Coronary artery (tissue), 2 donors: ENCODE results near the gene MST1R.
"Not testable (repeated sequence)": the region's sequence is repeated elsewhere in the genome, so short reads cannot be mapped to it uniquely, and the experiment has no call there.

Experiments
- DNase-seq: peaks from one replicate; pipeline ENCODE4 v3.0.0-alpha.2; 2017; ENCODE audit warnings: low spot score
- H3K27ac ChIP-seq, 2 donors: fragments of 200-600 bp; sonication (generic); one replicate each; pipeline ENCODE4 v1.5.1; 2016 to 2019
- H3K4me3 ChIP-seq: fragments of 200-600 bp; sonication (generic); 2 replicates; pipeline ENCODE4 v1.5.1; 2016; ENCODE audit warnings: mild to moderate bottlenecking, moderate library complexity
- TF ChIP-seq, protein P1 (sequence below): fragments of 200-600 bp; sonication (generic); IDR thresholded peaks from one replicate; pipeline ENCODE4 v1.5.1; 2019; ENCODE audit warnings: antibody characterized with exemption

MST1R gene

DNA sequence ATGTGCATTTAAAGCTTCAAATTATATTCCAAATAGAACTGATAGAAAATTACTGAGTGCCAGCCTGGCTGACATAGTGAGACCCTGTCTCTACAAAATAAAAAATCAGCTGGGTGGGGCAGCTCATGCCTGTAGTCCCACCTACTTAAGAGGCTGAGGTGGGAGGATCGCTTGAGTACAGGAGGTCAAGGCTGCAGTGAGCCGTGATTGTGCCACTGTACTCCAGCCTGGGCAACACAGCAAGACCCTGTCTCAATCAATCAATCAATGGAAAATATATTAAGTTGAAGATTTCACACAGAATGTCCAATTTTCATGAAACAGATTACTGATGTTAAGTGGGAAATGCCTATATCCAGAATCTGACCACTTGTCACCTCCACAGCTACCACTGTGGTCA, 21.8 kb upstream of the MST1R start:
- Histone ChIP-seq H3K4me3 (no peak overlapping the region), H3K27ac (no peak overlapping the region)
- no peak for DNase-seq
- TF ChIP-seq, protein P1, sequence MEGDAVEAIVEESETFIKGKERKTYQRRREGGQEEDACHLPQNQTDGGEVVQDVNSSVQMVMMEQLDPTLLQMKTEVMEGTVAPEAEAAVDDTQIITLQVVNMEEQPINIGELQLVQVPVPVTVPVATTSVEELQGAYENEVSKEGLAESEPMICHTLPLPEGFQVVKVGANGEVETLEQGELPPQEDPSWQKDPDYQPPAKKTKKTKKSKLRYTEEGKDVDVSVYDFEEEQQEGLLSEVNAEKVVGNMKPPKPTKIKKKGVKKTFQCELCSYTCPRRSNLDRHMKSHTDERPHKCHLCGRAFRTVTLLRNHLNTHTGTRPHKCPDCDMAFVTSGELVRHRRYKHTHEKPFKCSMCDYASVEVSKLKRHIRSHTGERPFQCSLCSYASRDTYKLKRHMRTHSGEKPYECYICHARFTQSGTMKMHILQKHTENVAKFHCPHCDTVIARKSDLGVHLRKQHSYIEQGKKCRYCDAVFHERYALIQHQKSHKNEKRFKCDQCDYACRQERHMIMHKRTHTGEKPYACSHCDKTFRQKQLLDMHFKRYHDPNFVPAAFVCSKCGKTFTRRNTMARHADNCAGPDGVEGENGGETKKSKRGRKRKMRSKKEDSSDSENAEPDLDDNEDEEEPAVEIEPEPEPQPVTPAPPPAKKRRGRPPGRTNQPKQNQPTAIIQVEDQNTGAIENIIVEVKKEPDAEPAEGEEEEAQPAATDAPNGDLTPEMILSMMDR, result no peak

DNA sequence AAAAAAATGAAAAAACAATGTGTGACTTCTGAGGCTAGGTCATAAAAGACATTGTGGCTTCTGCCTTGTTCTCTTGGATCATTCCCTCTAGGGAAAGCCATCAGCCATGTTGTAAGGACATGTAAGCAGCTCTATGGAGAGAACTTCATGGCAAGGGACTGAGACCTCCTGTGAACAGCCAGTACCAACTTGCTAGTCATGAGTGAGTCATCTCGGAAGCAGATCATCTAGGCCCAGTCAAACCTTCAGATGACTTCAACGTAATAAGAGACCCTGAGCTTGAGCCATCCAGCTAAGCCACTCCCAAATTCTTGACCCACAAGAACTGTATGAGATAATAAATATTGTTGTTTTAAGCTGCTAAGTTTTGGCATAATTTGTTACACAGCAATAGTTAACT, 21.0 kb upstream of the MST1R start:
- Histone ChIP-seq H3K27ac (no peak overlapping the region), H3K4me3 (no peak overlapping the region)
- DNase-seq, result no peak
- TF ChIP-seq, protein P1, result no peak

DNA sequence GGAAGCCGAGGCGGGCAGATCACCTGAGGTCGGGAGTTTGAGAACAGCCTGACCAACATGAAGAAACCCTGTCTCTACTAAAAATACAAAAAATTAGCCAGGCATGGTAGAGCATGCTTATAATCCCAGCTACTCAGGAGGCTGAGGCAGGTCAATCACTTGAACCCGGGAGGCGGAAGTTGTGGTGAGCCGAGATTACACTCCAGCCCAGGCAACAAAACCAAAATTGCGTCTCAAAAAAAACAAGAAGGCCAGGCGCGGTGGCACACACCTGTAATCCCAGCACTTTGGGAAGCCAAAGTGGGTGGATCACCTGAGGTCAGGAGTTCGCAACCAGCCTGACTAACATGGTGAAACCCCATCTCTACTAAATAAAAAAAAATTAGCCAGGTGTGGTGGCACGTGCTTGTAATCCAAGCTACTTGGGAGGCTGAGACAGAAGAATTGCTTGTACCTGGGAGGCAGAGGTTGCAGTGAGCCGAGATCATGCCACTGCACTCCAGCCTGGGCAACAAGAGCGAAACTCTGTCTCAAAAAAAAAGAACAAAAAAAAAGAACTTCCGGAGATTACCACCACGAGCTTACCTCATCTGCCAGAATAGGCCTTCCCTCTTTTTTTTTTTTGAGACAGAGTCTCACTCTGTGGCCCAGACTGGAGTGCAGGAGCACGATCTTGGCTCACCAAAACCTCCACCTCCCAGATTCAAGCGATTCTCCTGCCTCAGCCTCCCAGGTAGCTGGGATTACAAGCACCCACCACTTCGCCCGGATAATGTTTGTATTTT, 14.3 kb upstream of the MST1R start:
- not testable (repeated sequence) for H3K4me3 ChIP-seq, DNase-seq, H3K27ac ChIP-seq

DNA sequence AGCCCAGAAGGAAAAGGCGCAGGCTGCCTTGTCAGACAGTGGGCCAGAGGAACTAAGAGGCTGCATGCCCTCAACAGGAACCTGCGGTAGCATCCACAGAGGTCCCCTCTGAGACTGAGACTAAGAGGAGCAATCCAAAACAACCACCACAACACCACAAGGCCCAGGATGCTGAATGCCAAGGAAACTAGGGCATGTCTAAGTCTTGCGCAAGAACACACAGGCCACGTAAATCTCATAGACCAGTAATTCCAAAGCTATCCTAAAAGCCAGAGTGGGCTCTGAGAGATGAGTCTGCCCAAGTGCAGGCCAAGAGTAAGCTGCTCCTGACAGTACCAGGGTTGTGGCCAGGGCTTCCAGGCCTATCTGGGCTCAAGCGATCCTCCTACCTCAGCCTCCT, 13.0 kb upstream of the MST1R start:
- TF ChIP-seq, protein P1, result no peak
- no peak overlapping the region for H3K4me3 ChIP-seq
- H3K27ac ChIP-seq, result no peak overlapping the region

DNA sequence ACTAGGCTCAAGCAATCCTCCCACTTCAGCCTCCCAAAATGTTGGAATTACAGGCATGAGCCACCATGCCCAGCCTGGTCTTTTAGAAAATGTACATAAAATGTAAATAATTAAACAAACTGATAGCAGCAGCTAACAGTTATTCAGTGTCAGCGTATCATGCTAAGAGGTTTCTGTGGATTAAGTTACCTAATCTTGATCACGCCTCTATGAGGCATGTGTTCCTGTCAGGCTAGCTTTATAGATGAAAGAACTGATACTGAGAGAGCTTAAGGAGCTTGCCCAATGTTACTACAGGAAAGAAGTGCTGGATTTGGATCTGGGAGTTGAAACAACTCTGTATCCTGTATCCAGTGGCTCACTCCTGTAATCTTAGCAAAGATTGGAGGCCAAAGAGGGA, 11.2 kb upstream of the MST1R start:
- DNase-seq, result no peak
- H3K4me3 ChIP-seq, result no peak overlapping the region
- TF ChIP-seq, protein P1, result no peak

More for the DNA sequence above, 13.0 kb upstream of the MST1R start:
- no peak for DNase-seq

DNA sequence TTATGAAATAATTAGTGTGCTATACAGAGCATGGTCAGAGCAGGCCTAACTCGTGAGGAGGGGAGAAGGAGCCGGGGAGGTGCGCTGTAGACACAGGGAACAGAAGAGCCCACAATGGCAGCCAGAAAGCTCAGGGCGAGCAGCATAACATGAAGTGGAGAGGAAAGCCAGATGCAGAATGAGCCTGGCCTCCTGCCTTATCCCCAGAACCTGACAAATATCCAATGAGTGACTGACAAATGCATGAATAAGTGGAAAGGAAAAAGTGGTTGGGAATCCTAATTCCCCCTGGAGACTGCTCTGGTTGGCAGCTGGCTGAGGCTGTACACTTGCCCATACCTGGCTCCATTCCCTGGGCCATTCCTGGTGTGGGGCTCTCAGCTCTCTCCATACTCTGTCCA, 9.2 kb upstream of the MST1R start:
- TF ChIP-seq, protein P1, result no peak
- no peak for DNase-seq
- H3K4me3 ChIP-seq, result no peak overlapping the region
- H3K27ac ChIP-seq, result no peak overlapping the region

More for the DNA sequence above, 11.2 kb upstream of the MST1R start:
- no peak overlapping the region for H3K27ac ChIP-seq

DNA sequence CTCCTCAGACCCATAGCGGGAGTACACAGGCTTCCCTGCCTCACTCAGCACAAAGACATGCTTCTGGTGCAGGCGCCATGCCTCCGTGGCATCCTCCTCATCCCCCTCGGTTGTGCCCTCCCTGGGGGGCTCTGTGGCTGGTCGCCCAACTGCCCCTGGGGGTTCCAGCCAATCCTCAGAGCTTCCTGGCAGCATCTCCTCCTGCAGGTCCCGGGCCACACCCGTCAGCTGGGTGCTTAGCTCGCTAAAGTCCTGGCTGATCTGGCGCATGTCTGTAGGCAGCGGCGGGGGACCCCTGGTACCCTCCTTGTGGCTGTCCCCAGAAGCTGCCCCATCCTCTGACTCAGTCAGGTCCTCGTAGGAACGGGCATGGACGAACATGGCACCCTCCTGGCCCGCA, 7.9 kb upstream of the MST1R start:
- H3K4me3 ChIP-seq, result no peak overlapping the region
- DNase-seq, result no peak
- no peak overlapping the region for H3K27ac ChIP-seq
- TF ChIP-seq, protein P1, result no peak
